GF-D8 (cell line): ENCODE measurements around the gene ZFYVE28.
"Not testable (repeated sequence)": the region's sequence is repeated elsewhere in the genome, so short reads cannot be mapped to it uniquely, and the experiment has no call there.

Source experiments
- DNase-seq: peaks from one replicate; lab custom pipeline; 2025; lab: John Stamatoyannopoulos, UW

The ZFYVE28 gene

DNA sequence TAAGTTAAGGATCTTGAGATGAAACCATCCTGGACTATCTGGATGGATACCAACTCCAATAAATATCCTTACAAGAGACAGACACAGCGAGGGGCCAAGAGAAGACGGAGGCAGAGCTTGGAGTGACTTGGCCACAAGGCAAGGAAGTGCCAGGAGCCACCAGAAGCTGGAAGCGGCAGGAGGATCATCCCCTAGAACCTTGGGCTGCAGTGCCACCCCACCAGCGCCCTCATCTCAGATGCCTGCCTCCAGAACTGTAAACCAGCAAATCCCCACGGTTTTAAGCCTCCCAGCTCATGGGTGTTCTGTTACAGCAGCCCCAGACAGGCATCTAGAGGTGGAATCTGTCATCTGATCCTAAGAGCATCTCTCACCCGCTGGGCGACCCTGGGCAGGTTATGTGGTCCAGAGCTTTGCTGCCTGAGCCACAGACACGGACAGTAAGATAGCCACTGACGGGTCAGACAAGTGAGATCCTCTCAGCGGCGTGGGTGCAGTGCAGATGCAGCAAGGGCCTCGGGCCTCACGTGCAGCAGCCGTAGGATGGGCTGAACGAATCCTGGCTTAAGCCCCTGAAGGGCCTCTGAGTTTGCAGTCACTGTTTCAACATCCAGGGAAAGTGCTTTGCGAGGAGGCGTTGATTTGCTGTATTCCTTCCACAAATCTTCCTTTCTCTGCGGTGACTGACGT lies 131.4 kb downstream of the ZFYVE28 start:
- no peak for DNase-seq

- DNase-seq = no peak
Measured at GRCh38 chr4:2285613-2286381, 132.6 kb downstream of the ZFYVE28 start.

DNA sequence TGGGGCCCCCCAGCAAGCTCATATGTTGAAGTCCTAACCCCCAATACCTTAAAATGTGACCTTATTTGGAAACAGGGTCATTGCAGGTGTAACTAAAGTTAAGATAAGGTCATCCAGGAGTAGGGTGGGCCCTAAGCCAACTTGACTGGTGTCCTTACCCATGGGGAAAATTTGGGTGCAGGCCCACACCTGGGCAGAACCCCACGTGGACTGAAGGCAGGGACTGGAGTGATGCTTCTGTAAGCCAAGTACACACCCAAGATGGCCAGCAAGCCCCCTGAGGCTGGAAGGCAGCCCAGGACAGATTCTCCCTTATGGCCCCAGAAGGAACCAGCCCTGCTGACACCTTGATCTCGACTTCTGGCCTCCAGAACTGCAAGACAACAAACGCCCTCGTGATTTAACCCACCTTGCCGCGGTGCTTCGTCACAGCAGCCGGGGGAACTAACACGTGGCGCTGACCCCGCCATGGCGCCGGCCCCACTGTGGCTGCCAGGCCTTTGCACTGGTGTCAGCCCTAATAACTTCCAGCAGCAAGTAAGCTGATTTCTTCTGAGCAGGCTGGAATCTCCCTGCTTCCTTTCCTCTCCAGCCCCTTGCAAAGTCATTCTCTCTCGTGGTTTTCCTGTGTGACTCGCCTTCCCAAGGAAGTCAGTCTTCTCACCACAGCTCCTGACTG lies 133.4 kb downstream of the ZFYVE28 start:
- no peak for DNase-seq

DNA sequence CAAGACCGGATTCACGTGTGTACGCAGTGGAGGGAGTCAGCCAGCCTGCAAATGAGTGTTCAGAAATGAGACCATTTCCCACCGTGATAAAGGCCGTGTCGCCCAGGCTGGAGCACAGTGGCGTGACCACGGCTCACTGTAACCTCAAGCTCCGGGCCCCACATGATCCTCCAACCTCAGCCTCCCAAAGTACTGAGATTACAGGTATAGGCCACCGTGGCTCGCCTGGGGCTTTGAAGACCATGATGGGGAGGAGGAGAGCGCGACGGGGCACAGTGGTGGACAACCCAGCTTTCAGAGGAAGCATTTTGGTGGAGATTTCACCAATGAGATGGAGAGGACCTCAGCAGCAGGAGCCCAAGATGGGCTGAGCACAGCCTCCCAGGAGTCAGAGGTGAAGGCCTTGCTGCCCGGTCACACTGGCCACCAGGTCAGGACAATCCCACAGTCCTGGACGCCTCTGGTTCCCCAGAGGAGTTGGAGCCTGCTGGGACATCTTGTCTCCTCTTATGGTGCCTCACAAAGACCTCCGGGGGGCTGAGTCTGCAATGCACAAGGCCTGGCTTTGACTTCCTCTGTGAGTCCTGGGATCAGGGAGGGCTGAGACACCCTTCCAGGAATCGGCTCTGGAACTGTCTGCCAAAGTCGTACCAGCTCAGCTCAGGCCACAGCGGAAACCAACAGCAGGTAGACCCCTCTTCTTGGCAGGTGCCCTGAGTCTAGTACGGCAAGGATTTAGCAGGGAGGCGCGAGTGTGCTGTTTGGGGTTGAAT lies 134.1 kb downstream of the ZFYVE28 start:
- DNase-seq = no peak

DNA sequence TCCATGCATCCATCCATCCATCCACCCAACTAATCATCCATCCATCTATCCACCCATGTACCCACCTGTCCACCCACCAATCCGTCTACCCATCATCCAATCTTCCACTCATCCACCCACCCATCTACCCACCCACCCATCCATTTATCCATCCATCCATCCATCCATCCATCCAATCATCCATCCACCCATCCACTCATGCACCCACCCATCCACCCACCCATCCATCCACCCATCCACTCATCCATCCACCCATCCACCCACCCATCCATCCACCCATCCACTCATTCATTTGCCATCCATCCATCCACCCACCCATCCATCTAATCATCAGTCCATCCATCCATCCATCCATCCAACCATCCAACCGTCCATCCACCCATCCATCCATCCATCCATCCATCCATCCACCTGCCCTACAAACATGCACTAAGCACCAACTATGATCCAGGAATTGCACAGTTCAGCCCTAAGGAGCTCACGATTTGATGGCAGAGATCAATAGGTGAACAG lies 135.2 kb downstream of the ZFYVE28 start:
- no peak for DNase-seq

DNA sequence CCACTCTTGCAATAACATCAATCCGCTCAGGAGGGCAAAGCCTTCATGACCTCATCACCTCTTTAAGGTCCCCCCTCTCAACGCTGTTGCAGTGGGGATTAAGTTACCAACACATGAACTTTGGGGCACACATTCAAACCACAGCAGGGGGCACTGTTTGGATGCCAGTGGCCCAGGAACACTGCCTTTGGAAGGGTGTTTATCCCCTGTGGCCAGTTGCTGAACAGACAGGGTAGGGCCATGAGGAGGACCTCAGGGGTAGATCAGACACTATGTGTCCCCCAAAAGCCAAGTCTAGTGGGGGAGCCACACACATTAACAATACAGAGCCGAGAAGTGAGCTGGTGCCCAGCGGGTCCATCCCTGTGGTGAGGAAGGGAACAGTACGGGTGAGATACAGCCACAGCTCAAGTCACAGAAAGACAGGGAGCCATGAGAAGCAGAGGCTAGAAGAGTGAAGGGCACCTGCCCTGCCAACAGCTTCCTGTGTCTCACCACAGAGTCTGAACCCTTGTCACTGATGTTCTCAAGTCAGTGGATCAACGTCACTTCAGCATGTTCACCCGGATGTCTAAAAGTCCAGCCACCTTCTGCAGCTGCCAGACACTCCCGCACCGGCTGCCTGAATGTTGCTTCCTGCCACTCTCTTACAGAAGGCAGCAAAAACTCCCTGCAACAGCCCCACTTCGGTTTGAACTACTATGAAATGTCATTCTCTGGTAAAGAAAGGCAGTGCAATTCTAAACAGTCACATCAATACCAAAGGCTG lies 136.7 kb downstream of the ZFYVE28 start:
- peak; percentile 34 for DNase-seq

GRCh38 chr4:2280531-2281300 lies 137.7 kb downstream of the ZFYVE28 start:
- no peak for DNase-seq

GRCh38 chr4:2277956-2278355 lies 140.5 kb downstream of the ZFYVE28 start:
- DNase-seq = no peak

GRCh38 chr4:2276581-2277325 lies 141.7 kb downstream of the ZFYVE28 start:
- DNase-seq = no peak

- no peak for DNase-seq
Measured at GRCh38 chr4:2275546-2276251, 142.7 kb downstream of the ZFYVE28 start.

DNA sequence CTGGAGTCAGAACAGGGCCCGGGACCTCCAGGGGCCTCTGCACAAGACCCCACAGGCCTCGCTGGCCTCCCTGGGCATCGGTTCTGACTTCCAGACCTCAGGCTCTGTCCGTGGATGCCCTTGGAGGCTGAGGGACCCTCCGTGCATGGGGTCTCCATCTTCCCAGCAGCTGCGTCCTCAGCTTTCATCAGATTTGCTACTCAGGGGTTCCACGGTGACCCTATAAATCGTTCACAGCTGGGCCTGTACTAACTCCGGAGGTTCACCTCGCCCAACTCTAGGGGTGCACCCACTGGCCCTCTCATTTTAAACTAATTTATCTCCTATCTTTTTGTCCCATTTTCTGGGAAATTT lies 143.4 kb downstream of the ZFYVE28 start:
- not testable (repeated sequence) for DNase-seq

- DNase-seq = no peak
Measured at GRCh38 chr4:2274320-2275043, 144.0 kb downstream of the ZFYVE28 start.

DNA sequence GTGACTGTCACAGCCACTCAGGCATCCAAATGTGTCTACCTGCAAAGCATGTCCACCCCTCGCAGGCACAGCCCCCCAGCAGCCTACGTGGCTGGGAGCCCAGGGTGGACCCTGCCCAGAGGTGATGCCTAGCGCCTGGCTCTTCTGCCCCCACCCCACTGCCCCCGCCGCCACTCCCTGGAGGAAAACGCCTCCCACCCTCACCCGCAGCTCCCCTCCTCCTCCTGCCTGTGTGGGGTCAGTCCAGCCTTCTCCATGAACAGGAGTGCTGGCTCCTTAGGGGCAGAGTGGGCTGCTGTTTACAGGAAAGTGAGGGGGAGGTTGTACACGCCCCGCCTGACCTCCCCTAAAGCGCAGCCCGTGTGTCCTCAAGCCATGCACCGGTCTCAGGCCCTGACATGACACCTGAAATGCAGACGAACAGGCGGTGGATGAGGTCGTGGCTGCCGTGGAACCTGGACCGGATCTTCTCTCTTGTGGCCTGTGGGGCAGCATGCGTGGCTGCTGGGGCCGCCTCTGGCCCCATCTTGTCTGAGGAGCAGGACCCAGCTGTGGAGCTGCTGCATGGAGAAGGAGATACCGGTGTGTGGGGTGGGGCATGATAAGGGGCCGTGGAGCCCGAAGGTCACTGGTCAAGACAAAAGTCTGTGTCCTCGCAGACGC lies 144.7 kb downstream of the ZFYVE28 start:
- DNase-seq = no peak

GRCh38 chr4:2273221-2273620 lies 145.2 kb downstream of the ZFYVE28 start:
- DNase-seq = no peak

DNA sequence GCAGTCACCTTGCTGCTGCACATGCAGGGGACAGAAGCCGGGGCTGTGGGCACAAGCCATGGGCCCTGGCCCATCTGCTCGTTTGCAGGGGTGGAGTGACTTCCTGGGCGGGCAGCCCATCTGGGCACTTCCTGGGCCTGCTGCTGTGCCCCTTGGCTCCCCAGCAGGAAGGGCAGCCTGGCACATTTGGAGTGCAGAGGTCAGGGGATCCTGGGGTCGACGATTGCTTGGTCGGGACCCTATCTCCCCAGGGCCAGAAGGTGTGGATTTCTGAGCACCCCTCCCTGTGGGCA lies 145.7 kb downstream of the ZFYVE28 start:
- no peak for DNase-seq

- no peak for DNase-seq
Measured at GRCh38 chr4:2272026-2272827, 146.2 kb downstream of the ZFYVE28 start.

DNA sequence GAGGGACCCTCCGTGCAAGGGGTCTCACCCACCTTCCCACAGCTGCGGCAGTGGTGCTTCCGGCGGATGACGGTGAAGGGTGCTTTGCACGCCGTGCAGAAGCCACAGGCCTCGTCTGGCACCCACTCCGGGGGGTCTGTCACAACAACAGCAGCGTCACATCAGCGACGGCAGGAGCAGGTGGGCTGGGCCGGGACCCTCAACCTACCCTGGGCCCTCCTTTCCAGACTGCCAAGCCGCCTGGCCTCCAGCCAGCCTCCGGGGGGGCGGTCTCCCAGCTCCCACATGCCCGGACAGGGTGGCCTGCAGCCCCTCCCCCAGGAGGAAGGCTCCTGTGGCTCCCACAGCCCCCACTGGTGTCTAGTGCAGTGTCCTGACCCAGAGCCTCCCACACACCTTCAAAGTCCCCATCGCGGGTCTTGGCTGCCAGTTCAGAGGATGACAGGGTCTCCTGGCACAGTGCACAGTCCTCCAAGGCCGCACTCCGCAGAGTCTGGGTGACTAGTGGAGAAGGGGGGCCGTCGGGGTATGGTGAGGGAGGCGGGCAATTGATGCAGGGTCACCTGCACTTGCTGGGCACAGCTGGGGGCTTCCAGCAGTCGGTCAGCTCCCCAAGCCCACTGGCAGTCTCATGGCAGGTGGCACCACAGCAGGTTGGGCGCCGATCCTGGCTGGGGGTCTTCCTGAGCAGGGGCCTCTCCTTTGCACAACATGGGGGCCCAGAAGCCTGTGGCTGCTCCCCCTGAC lies 147.0 kb downstream of the ZFYVE28 start:
- DNase-seq = no peak
